Dedifferentiated amniotic fluid mesenchymal stem cell (primary cell): ENCODE data around the gene GCNT2.
"Not testable (repeated sequence)": the region's sequence is repeated elsewhere in the genome, so short reads cannot be mapped to it uniquely, and the experiment has no call there.

Experiments
- DNase-seq: peaks from one replicate; pipeline ENCODE4 v3.0.0-alpha.2; 2016; ENCODE audit errors: extremely low spot score

GCNT2 gene

DNA sequence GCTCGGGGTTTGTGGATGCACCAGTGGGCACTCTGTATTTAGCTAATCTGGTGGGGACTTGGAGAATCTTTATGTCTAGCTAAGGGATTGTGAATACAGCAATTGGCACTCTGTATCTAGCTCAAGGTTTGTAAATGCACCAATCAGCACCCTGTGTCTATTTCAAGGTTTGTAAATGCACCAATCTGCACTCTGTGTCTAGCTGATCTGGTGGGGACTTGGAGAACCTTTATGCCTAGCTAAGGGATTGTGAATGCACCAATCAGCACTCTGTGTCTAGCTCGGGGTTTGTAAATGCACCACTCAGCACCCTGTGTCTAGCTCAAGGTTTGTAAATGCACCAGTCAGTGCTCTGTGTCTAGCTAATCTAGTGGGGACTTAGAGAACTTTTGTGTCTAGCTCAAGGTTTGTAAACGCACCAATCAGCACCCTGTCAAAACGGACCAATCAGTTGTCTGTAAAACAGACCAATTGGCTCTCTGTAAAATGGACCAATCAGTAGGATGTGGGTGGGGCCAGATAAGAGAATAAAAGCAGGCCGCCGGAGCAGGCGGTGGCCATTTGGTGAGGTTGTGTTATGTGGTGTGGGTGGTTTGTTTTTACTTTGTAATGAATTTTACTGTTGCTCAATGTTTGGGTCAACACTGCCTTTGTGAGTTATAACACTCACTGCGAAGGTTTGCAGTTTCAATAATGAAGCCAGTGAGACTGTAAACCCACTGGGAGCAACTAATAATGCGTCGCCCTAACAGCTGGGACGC, 139.5 kb downstream of the GCNT2 start:
- not testable (repeated sequence) for DNase-seq

- DNase-seq, result no peak
These were observed 141.1 kb downstream of the GCNT2 start for GRCh38 chr6:10662207-10662606.

GRCh38 chr6:10662742-10663141, 141.6 kb downstream of the GCNT2 start:
- no peak for DNase-seq

GRCh38 chr6:10665595-10665994, 144.4 kb downstream of the GCNT2 start:
- not testable (repeated sequence) for DNase-seq

- no peak for DNase-seq
These were observed 147.2 kb downstream of the GCNT2 start for GRCh38 chr6:10668126-10668917.

DNA sequence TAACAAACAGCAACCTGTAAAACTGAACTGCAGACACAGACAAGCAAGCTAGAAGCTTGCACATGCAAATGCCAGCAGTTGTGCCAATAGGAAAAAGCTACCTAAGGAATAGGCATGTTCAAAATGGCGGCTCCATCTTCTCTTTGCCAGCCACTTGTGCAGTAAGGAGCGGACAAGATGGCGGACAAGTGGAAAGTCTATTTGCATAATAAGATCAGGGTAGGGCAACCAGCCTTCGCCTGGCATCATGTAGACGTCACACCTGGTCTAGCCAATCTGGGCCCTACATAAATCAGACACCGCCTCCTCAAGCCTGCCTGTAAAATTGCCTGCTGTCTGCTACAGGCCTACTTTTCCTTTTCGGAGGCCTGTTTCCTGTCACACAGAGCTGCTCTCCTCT, 155.3 kb downstream of the GCNT2 start:
- DNase-seq, result no peak

DNA sequence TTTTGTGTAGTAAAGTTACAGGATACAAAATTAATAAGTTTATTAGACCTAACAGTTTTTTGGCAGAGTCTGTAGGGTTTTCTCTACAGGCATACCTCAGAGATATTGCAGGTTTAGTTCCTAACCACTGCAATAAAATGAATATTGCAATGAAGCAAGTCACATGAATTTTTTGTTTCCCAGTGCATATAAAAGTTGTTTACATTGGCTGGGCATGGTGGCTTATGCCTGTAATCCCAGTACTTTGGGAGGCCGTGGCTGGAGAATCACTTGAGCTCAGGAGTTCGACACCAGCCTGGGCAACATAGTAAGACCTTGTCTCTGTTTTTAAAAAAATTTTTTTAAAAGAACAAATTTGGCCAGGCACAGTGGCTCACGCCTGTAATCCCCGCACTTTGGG, 157.3 kb downstream of the GCNT2 start:
- no peak for DNase-seq
